Activated naive CD8-positive, alpha-beta T cell treated with anti-CD3 and anti-CD28 coated beads, Interleukin-2, amount 50 U/mL, for 24 hours (primary cell): Measurements from ENCODE around the gene FAM222A.

Source experiments
- ATAC-seq: fragments of 150-1000 bp; cut with Tn5 transposase; one replicate; pipeline ENCODE4 v1.10.0; 2021
- DNase-seq: peaks from one replicate; pipeline ENCODE4 v3.0.0; 2021
- H3K27ac Mint-ChIP-seq: one replicate; pipeline ENCODE4 v1.8.0; 2021; ENCODE audit warnings: mild to moderate bottlenecking, mixed read lengths
- H3K27me3 Mint-ChIP-seq: one replicate; pipeline ENCODE4 v1.8.0; 2021; ENCODE audit warnings: mixed read lengths
- H3K36me3 Mint-ChIP-seq: one replicate; pipeline ENCODE4 v1.8.0; 2021; ENCODE audit warnings: low read depth, mixed read lengths
- H3K4me1 Mint-ChIP-seq: one replicate; pipeline ENCODE4 v1.8.0; 2021; ENCODE audit warnings: mixed read lengths
- H3K4me3 Mint-ChIP-seq: one replicate; pipeline ENCODE4 v1.8.0; 2021; ENCODE audit warnings: mild to moderate bottlenecking, moderate library complexity, mixed read lengths
- H3K9me3 Mint-ChIP-seq: one replicate; pipeline ENCODE4 v1.8.0; 2021; ENCODE audit warnings: mixed read lengths

FAM222A gene

GRCh38 chr12:109770104-109770860 lies 56.7 kb downstream of the FAM222A start:
- Mint-ChIP-seq H3K9me3 (no peaks in the 10 kb centered on the region), H3K36me3 (no peaks in the 10 kb centered on the region), H3K27me3 (peaks cover 4% of the 10 kb centered on the region), H3K4me1 (peaks cover 8% of the 10 kb centered on the region), H3K27ac (no peak overlapping the region), H3K4me3 (no peak overlapping the region)
- ATAC-seq, result no peak
- DNase-seq, result no peak

GRCh38 chr12:109770861-109771670 lies 57.4 kb downstream of the FAM222A start:
- peaks cover 8% of the 10 kb centered on the region for H3K4me1 Mint-ChIP-seq
- H3K27ac Mint-ChIP-seq, result no peak overlapping the region
- no peaks in the 10 kb centered on the region for H3K36me3 Mint-ChIP-seq
- ATAC-seq, result no peak
- no peak for DNase-seq
- peaks cover 4% of the 10 kb centered on the region for H3K27me3 Mint-ChIP-seq
- no peak overlapping the region for H3K4me3 Mint-ChIP-seq
- no peaks in the 10 kb centered on the region for H3K9me3 Mint-ChIP-seq

- peaks cover 8% of the 10 kb centered on the region for H3K4me1 Mint-ChIP-seq
- no peaks in the 10 kb centered on the region for H3K9me3 Mint-ChIP-seq
- peaks cover 4% of the 10 kb centered on the region for H3K27me3 Mint-ChIP-seq
- H3K27ac Mint-ChIP-seq, result no peak overlapping the region
- no peak for ATAC-seq
- no peak for DNase-seq
- H3K4me3 Mint-ChIP-seq, result no peak overlapping the region
- H3K36me3 Mint-ChIP-seq, result no peaks in the 10 kb centered on the region
Measured at GRCh38 chr12:109771746-109772621, 58.4 kb downstream of the FAM222A start.

- no peak for DNase-seq
Measured at GRCh38 chr12:109772622-109773321, 59.1 kb downstream of the FAM222A start.

GRCh38 chr12:109773384-109774011 lies 59.9 kb downstream of the FAM222A start:
- Mint-ChIP-seq H3K9me3 (no peaks in the 10 kb centered on the region), H3K27me3 (peaks cover 4% of the 10 kb centered on the region), H3K4me1 (peaks cover 13% of the 10 kb centered on the region), H3K36me3 (no peaks in the 10 kb centered on the region), H3K4me3 (peak overlapping the region; percentile 53), H3K27ac (no peak overlapping the region)
- ATAC-seq (no peak), DNase-seq (no peak)

More at GRCh38 chr12:109772622-109773321, 59.1 kb downstream of the FAM222A start:
- Mint-ChIP-seq H3K27me3 (peaks cover 4% of the 10 kb centered on the region), H3K4me1 (peaks cover 13% of the 10 kb centered on the region), H3K36me3 (no peaks in the 10 kb centered on the region), H3K27ac (no peak overlapping the region), H3K4me3 (peak overlapping the region; percentile 53), H3K9me3 (no peaks in the 10 kb centered on the region)
- ATAC-seq, result no peak

GRCh38 chr12:109775172-109775881 lies 61.7 kb downstream of the FAM222A start:
- H3K4me3 Mint-ChIP-seq, result no peak overlapping the region
- DNase-seq, result peak; percentile 82
- H3K36me3 Mint-ChIP-seq, result no peaks in the 10 kb centered on the region
- H3K27ac Mint-ChIP-seq, result no peak overlapping the region
- no peaks in the 10 kb centered on the region for H3K9me3 Mint-ChIP-seq
- peak; percentile 83 for ATAC-seq
- H3K27me3 Mint-ChIP-seq, result peaks cover 4% of the 10 kb centered on the region
- H3K4me1 Mint-ChIP-seq, result peaks cover 13% of the 10 kb centered on the region

GRCh38 chr12:109776624-109777023 lies 63.0 kb downstream of the FAM222A start:
- ATAC-seq (no peak), DNase-seq (no peak)
- H3K4me3 Mint-ChIP-seq, result no peak overlapping the region
- H3K27me3 Mint-ChIP-seq, result peaks cover 4% of the 10 kb centered on the region
- H3K4me1 Mint-ChIP-seq, result peaks cover 13% of the 10 kb centered on the region
- no peaks in the 10 kb centered on the region for H3K9me3 Mint-ChIP-seq
- H3K36me3 Mint-ChIP-seq, result no peaks in the 10 kb centered on the region
- H3K27ac Mint-ChIP-seq, result no peak overlapping the region

- H3K27me3 Mint-ChIP-seq, result peaks cover 4% of the 10 kb centered on the region
- no peaks in the 10 kb centered on the region for H3K36me3 Mint-ChIP-seq
- H3K4me3 Mint-ChIP-seq, result peak overlapping the region; percentile 48
- peak; percentile 29 for DNase-seq
- H3K27ac Mint-ChIP-seq, result peak overlapping the region; percentile 7
- peak; percentile 54 for ATAC-seq
- H3K9me3 Mint-ChIP-seq, result no peaks in the 10 kb centered on the region
- H3K4me1 Mint-ChIP-seq, result peaks cover 13% of the 10 kb centered on the region
Measured at GRCh38 chr12:109777544-109777943, 63.9 kb downstream of the FAM222A start.

- no peak for DNase-seq
- Mint-ChIP-seq H3K27me3 (peaks cover 2% of the 10 kb centered on the region), H3K4me3 (no peak overlapping the region), H3K9me3 (no peaks in the 10 kb centered on the region), H3K36me3 (no peaks in the 10 kb centered on the region), H3K4me1 (peaks cover 5% of the 10 kb centered on the region), H3K27ac (no peak overlapping the region)
- ATAC-seq, result no peak
Measured at GRCh38 chr12:109778684-109779083, 65.1 kb downstream of the FAM222A start.

- no peaks in the 10 kb centered on the region for H3K9me3 Mint-ChIP-seq
- H3K4me1 Mint-ChIP-seq, result peaks cover 5% of the 10 kb centered on the region
- no peak overlapping the region for H3K4me3 Mint-ChIP-seq
- DNase-seq, result no peak
- H3K27ac Mint-ChIP-seq, result no peak overlapping the region
- no peaks in the 10 kb centered on the region for H3K36me3 Mint-ChIP-seq
- ATAC-seq, result no peak
- H3K27me3 Mint-ChIP-seq, result no peaks in the 10 kb centered on the region
Measured at GRCh38 chr12:109779382-109779781, 65.8 kb downstream of the FAM222A start.

GRCh38 chr12:109781668-109782325 lies 68.2 kb downstream of the FAM222A start:
- peaks cover 5% of the 10 kb centered on the region for H3K4me1 Mint-ChIP-seq
- H3K9me3 Mint-ChIP-seq, result no peaks in the 10 kb centered on the region
- H3K4me3 Mint-ChIP-seq, result no peak overlapping the region
- ATAC-seq (no peak), DNase-seq (no peak)
- peaks cover 4% of the 10 kb centered on the region for H3K27me3 Mint-ChIP-seq
- no peak overlapping the region for H3K27ac Mint-ChIP-seq
- H3K36me3 Mint-ChIP-seq, result no peaks in the 10 kb centered on the region

GRCh38 chr12:109782326-109782703 lies 68.7 kb downstream of the FAM222A start:
- Mint-ChIP-seq H3K27me3 (peaks cover 4% of the 10 kb centered on the region), H3K27ac (no peak overlapping the region), H3K4me3 (no peak overlapping the region), H3K4me1 (peaks cover 4% of the 10 kb centered on the region), H3K36me3 (no peaks in the 10 kb centered on the region), H3K9me3 (no peaks in the 10 kb centered on the region)
- DNase-seq, result no peak
- ATAC-seq, result no peak
